ENCODE results near the gene HSPA1L. TPM values are rescaled to one million over a fixed set of nuclear protein-coding genes. Genes with fewer than 3 reads are reported as not detected.

The HSPA1L gene
- polyA plus RNA-seq (2012; ENCODE audit: insufficient read length, low read depth): 0.23 TPM

GRCh38 chr6:31815025-31815838 lies at the start of gene HSPA1L, which contains the start of gene HSPA1A:
Gene HSPA1L (minus strand): TSS chr6:31815283. CDS start chr6:31811972, 3,311 bp downstream.
Gene HSPA1A (plus strand): TSS chr6:31815543. CDS start chr6:31815757, 214 bp downstream.
- TF ChIP-seq TAF1 (IDR thresholded peaks at IDR 0.05; ENCODE audit: borderline replicate concordance, insufficient read depth, low read length): no peak
- no peak for TF ChIP-seq POLR2AphosphoS5 (IDR thresholded peaks at IDR 0.05; ENCODE audit: low read depth, low read length)
- TF ChIP-seq REST (IDR thresholded peaks at IDR 0.05; ENCODE audit: insufficient read depth in 1 of 2, low read depth in 2 of 2, low read length in 2 of 2): no peak

GRCh38 chr6:31864818-31865204 lies 49.7 kb upstream of the HSPA1L start:
- no peak for TF ChIP-seq FOXP2 (optimal IDR thresholded peaks at IDR 0.05; ENCODE audit: borderline replicate concordance, extremely low read depth, extremely low read length, insufficient read depth)
- no peak for TF ChIP-seq SIN3A (IDR thresholded peaks at IDR 0.05; ENCODE audit: borderline replicate concordance, insufficient read depth, low read length)
- no peak for TF ChIP-seq REST (IDR thresholded peaks at IDR 0.05; ENCODE audit: insufficient read depth in 1 of 2, low read depth in 2 of 2, low read length in 2 of 2)
- no peak for TF ChIP-seq POLR2AphosphoS5 (IDR thresholded peaks at IDR 0.05; ENCODE audit: low read depth, low read length)
- TF ChIP-seq TAF1 (IDR thresholded peaks at IDR 0.05; ENCODE audit: borderline replicate concordance, insufficient read depth, low read length): no peak

- TF ChIP-seq TAF1 (IDR thresholded peaks at IDR 0.05; ENCODE audit: borderline replicate concordance, insufficient read depth, low read length): peak; percentile 92
- TF ChIP-seq FOXP2 (optimal IDR thresholded peaks at IDR 0.05; ENCODE audit: borderline replicate concordance, extremely low read depth, extremely low read length, insufficient read depth): peak; percentile 75
- TF ChIP-seq REST (IDR thresholded peaks at IDR 0.05; ENCODE audit: insufficient read depth in 1 of 2, low read depth in 2 of 2, low read length in 2 of 2): peak; percentile 49 to 58; a peak in 1 of 4 replicates
- peak; percentile 99 for TF ChIP-seq POLR2AphosphoS5 (IDR thresholded peaks at IDR 0.05; ENCODE audit: low read depth, low read length)
- TF ChIP-seq SIN3A (IDR thresholded peaks at IDR 0.05; ENCODE audit: borderline replicate concordance, insufficient read depth, low read length): peak; percentile 100
Observed at GRCh38 chr6:31862344-31863235, 47.5 kb upstream of the HSPA1L start, which contains the start of gene NEU1. Gene NEU1 (minus strand): TSS chr6:31862821. CDS start chr6:31862776, 45 bp downstream.

GRCh38 chr6:31861919-31862343 lies 46.8 kb upstream of the HSPA1L start:
- TF ChIP-seq TAF1 (IDR thresholded peaks at IDR 0.05; ENCODE audit: borderline replicate concordance, insufficient read depth, low read length) (no peak), POLR2AphosphoS5 (IDR thresholded peaks at IDR 0.05; ENCODE audit: low read depth, low read length) (no peak), FOXP2 (optimal IDR thresholded peaks at IDR 0.05; ENCODE audit: borderline replicate concordance, extremely low read depth, extremely low read length, insufficient read depth) (no peak), SIN3A (IDR thresholded peaks at IDR 0.05; ENCODE audit: borderline replicate concordance, insufficient read depth, low read length) (no peak), REST (IDR thresholded peaks at IDR 0.05; ENCODE audit: insufficient read depth in 1 of 2, low read depth in 2 of 2, low read length in 2 of 2) (no peak)
